Upper lobe of left lung (tissue), 4 donors: ENCODE data around the gene FASTKD1.

Experiments
- CTCF ChIP-seq, 6 experiments: fragments of 450-650 bp in 4 of 6; fragments of 200-600 bp in 2 of 6; sonication (generic) in 2 of 6; IDR thresholded peaks; one replicate each; pipeline ENCODE4 v1.5.1; 2016 to 2019; ENCODE audit warnings: antibody characterized with exemption in 6 of 6
- EP300 ChIP-seq, 4 donors: sonication (generic); formaldehyde crosslinking; IDR thresholded peaks; one replicate each; pipeline ENCODE4 v1.5.1; 2017; ENCODE audit warnings: antibody characterized with exemption in 4 of 4, control low read depth in 2 of 4
- POLR2AphosphoS5 ChIP-seq, 2 donors: sonication (generic); formaldehyde crosslinking; IDR thresholded peaks; one replicate each; pipeline ENCODE4 v1.5.1; 2017; ENCODE audit warnings: antibody characterized with exemption in 2 of 2

- no peak for TF ChIP-seq CTCF (IDR thresholded peaks at IDR 0.05)
- no peak for TF ChIP-seq POLR2AphosphoS5 (IDR thresholded peaks at IDR 0.05)
- TF ChIP-seq EP300 (IDR thresholded peaks at IDR 0.05) = no peak
Measured at GRCh38 chr2:169565686-169566085, 8.0 kb downstream of the FASTKD1 start.
